Measurements from ENCODE around the gene TBC1D2B.

The TBC1D2B gene

GRCh38 chr15:78064544-78064943 is 13.0 kb downstream of the TBC1D2B start:
- Histone ChIP-seq H3F3A (ENCODE audit: insufficient read depth, low read length) (peaks cover 49% of the 10 kb centered on the region), H2AFZ (ENCODE audit: low read length) (no peak overlapping the region), H3K27ac (ENCODE audit: low read length) (peak overlapping the region; percentile 56; the same call in 1 of the 2 replicates), H3K4me2 (ENCODE audit: low read depth, low read length) (peak overlapping the region; percentile 81), H3K4me1 (ENCODE audit: low read length) (peaks cover 67% of the 10 kb centered on the region), H3K9ac (ENCODE audit: low read length) (no peak overlapping the region), H3K36me3 (replicated peaks; ENCODE audit: insufficient read depth, low read length) (no peaks in the 10 kb centered on the region), H3K79me2 (ENCODE audit: low read length) (peaks cover 86% of the 10 kb centered on the region), H3K4me3 (ENCODE audit: low read length) (0 out of 2 replicates have a peak overlapping the region, but pooled peaks have one; percentile 25), H3K27me3 (replicated peaks; ENCODE audit: insufficient read depth, low read length) (no peaks in the 10 kb centered on the region), H3K9me3 (replicated peaks; ENCODE audit: insufficient read depth, low read length) (no peaks in the 10 kb centered on the region), H4K20me1 (ENCODE audit: insufficient read depth, low read length) (no peaks in the 10 kb centered on the region), H3K9me2 (replicated peaks; ENCODE audit: insufficient read depth, low read length) (no peaks in the 10 kb centered on the region)
- DNase-seq = no peak
- TF ChIP-seq EZH2phosphoT487 (IDR thresholded peaks at IDR 0.05; ENCODE audit: low read length) (no peak), CTCF (IDR thresholded peaks at IDR 0.05; ENCODE audit: low read length) (no peak), EZH2 (optimal IDR thresholded peaks at IDR 0.05; ENCODE audit: low read depth, low read length) (no peak)

GRCh38 chr15:78063970-78064385 is 13.5 kb downstream of the TBC1D2B start:
- Histone ChIP-seq H3K4me1 (ENCODE audit: low read length) (peaks cover 61% of the 10 kb centered on the region), H3K27ac (ENCODE audit: low read length) (no peak overlapping the region), H2AFZ (ENCODE audit: low read length) (no peak overlapping the region), H3K79me2 (ENCODE audit: low read length) (peaks cover 86% of the 10 kb centered on the region), H3K9me3 (replicated peaks; ENCODE audit: insufficient read depth, low read length) (no peaks in the 10 kb centered on the region), H3F3A (ENCODE audit: insufficient read depth, low read length) (peaks cover 43% of the 10 kb centered on the region), H4K20me1 (ENCODE audit: insufficient read depth, low read length) (no peaks in the 10 kb centered on the region), H3K9me2 (replicated peaks; ENCODE audit: insufficient read depth, low read length) (no peaks in the 10 kb centered on the region), H3K27me3 (replicated peaks; ENCODE audit: insufficient read depth, low read length) (no peaks in the 10 kb centered on the region), H3K4me2 (ENCODE audit: low read depth, low read length) (no peak overlapping the region), H3K36me3 (replicated peaks; ENCODE audit: insufficient read depth, low read length) (no peaks in the 10 kb centered on the region), H3K4me3 (ENCODE audit: low read length) (no peak overlapping the region), H3K9ac (ENCODE audit: low read length) (no peak overlapping the region)
- TF ChIP-seq CTCF (IDR thresholded peaks at IDR 0.05; ENCODE audit: low read length) (no peak), EZH2 (optimal IDR thresholded peaks at IDR 0.05; ENCODE audit: low read depth, low read length) (no peak), EZH2phosphoT487 (IDR thresholded peaks at IDR 0.05; ENCODE audit: low read length) (no peak)
- no peak for DNase-seq

- Histone ChIP-seq H3K27me3 (replicated peaks; ENCODE audit: insufficient read depth, low read length) (no peaks in the 10 kb centered on the region), H3K4me1 (ENCODE audit: low read length) (peaks cover 57% of the 10 kb centered on the region), H3K36me3 (replicated peaks; ENCODE audit: insufficient read depth, low read length) (no peaks in the 10 kb centered on the region), H3K4me2 (ENCODE audit: low read depth, low read length) (no peak overlapping the region), H3K79me2 (ENCODE audit: low read length) (peaks cover 86% of the 10 kb centered on the region), H2AFZ (ENCODE audit: low read length) (no peak overlapping the region), H3K4me3 (ENCODE audit: low read length) (no peak overlapping the region), H3K9me3 (replicated peaks; ENCODE audit: insufficient read depth, low read length) (no peaks in the 10 kb centered on the region), H3K27ac (ENCODE audit: low read length) (no peak overlapping the region), H3F3A (ENCODE audit: insufficient read depth, low read length) (peaks cover 37% of the 10 kb centered on the region), H4K20me1 (ENCODE audit: insufficient read depth, low read length) (no peaks in the 10 kb centered on the region), H3K9me2 (replicated peaks; ENCODE audit: insufficient read depth, low read length) (no peaks in the 10 kb centered on the region), H3K9ac (ENCODE audit: low read length) (no peak overlapping the region)
- TF ChIP-seq EZH2 (optimal IDR thresholded peaks at IDR 0.05; ENCODE audit: low read depth, low read length) (no peak), EZH2phosphoT487 (IDR thresholded peaks at IDR 0.05; ENCODE audit: low read length) (no peak), CTCF (IDR thresholded peaks at IDR 0.05; ENCODE audit: low read length) (no peak)
- DNase-seq = no peak
These were observed 14.3 kb downstream of the TBC1D2B start for GRCh38 chr15:78063217-78063616.
